NT2/D1 (cell line): ENCODE data around the gene NPIPB6.

Experiments
- SUZ12 ChIP-seq: IDR thresholded peaks from 2 replicates; pipeline ENCODE4 v1.6.1; 2011; ENCODE audit not compliant: insufficient read length, insufficient read depth; ENCODE audit errors: extremely low read depth
- YY1 ChIP-seq: IDR thresholded peaks from 2 replicates; pipeline ENCODE4 v1.6.1; 2011; ENCODE audit not compliant: insufficient read length, insufficient read depth
- ZNF274 ChIP-seq: IDR thresholded peaks from 2 replicates; pipeline ENCODE4 v1.6.1; 2011; ENCODE audit warnings: mild to moderate bottlenecking, low read depth, low read length

GRCh38 chr16:28298511-28298878 lies 64.8 kb downstream of the NPIPB6 start:
- no peak for TF ChIP-seq YY1
- TF ChIP-seq ZNF274 = no peak
- TF ChIP-seq SUZ12 = no peak
